Measurements from ENCODE around the gene ARHGEF1.
"Not testable (repeated sequence)": the region's sequence is repeated elsewhere in the genome, so short reads cannot be mapped to it uniquely, and the experiment has no call there.

Gene ARHGEF1

GRCh38 chr19:41933693-41934426 lies 50.9 kb downstream of the ARHGEF1 start:
- no peak for DNase-seq

- peak; percentile 54 for DNase-seq
These were observed 51.9 kb downstream of the ARHGEF1 start for GRCh38 chr19:41934849-41935374.

- DNase-seq, result no peak
These were observed 52.9 kb downstream of the ARHGEF1 start for GRCh38 chr19:41935760-41936415.

GRCh38 chr19:41936416-41936850 lies 53.4 kb downstream of the ARHGEF1 start:
- DNase-seq, result peak; percentile 32

GRCh38 chr19:41936961-41937360 lies 54.0 kb downstream of the ARHGEF1 start:
- no peak for DNase-seq

- DNase-seq, result no peak
These were observed 54.8 kb downstream of the ARHGEF1 start for GRCh38 chr19:41937525-41938468.

GRCh38 chr19:41939209-41939608 lies 56.2 kb downstream of the ARHGEF1 start:
- DNase-seq, result not testable (repeated sequence)

GRCh38 chr19:41939861-41940730 lies 57.1 kb downstream of the ARHGEF1 start:
- no peak for DNase-seq

DNA sequence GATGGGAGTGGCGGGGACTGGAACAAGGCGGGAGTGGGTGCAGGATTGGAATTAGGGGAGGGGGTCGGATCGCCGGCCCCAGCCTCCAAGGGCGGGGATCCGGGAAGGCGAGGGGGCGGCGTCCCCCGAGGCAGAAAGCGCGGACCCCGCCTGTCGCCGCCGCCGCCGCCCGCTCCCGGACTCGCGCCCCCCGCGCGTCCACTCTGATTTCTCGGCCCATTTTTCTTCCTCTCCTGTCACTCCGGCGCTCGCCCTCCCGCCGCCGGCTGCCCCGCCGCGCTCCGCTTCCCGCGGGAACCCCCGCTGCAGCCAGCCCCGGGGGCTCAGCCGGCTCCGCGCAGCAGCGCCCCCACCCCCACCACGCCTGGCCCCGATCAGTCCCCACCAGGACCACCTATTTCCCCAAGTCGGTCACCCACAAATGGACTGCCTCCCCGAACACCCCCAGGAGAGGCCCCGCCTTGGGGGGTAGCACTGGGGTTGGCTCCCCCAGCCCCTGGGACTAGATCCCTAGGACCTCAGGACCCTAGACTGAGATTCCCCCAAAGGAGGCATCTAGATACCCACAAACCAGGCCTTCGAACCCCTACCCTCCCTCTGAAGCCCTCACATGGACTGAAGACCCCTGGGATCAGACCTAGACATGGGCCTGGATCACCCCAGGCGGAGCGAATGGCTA lies 57.9 kb downstream of the ARHGEF1 start:
- no peak for DNase-seq

DNA sequence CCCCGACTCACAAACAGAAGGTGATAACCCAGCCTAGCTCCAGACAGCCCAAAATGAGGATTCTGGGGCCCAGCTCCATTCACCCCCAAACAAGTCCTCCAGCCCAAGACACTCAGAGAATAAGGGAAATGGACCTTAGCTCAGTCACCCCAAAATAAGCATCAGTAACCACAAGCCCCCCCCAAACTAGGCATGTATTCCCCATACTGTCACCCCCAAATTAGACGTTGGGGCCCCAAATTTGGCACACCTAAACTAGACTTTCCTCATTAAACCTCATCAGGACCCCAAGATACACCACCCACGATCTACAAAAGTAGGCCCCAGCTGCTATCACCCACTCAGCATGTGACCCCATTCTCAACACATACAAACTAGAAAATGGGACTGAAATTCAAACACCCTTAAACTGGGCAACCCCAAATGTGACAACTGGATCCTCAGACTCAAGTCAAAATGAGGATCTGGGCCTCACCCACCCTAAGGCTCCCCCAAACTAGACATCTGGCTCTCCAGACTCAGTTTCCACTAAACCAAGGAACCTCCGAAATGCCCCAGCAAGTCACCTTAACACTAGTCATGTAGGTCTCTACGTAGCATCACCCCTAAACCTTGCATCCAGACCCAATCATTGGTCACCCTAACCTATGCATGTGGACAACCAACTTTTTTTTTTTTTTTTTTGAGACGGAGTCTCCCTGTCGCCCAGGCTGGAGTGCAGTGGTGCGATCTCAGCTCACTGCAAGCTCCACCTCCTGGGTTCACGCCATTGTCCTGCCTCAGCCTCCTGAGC lies 58.6 kb downstream of the ARHGEF1 start:
- DNase-seq, result no peak

- no peak for DNase-seq
These were observed 61.4 kb downstream of the ARHGEF1 start for GRCh38 chr19:41944336-41944735.

GRCh38 chr19:41945135-41945766 lies 62.3 kb downstream of the ARHGEF1 start:
- no peak for DNase-seq

DNA sequence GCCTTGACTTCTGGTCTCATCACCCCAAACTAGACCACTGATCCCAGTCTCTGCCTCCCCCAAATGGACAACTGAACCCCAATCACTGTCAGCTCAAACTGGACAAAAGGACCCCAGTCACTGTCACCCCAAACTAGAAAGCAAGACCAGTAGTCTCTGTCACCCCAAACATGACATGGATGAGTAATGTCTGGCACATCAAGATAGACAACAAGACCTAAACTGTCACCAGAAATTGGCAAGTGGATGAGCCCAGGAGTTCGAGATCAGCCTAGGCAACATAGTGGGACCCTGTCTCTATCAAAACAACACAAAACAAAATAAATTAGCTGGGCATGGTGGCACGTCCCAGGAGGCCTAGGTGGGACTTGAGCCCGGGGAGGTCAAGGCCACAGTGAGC lies 64.1 kb downstream of the ARHGEF1 start:
- no peak for DNase-seq

- peak; percentile 63 for DNase-seq
These were observed 68.7 kb downstream of the ARHGEF1 start for GRCh38 chr19:41951686-41952172.

DNA sequence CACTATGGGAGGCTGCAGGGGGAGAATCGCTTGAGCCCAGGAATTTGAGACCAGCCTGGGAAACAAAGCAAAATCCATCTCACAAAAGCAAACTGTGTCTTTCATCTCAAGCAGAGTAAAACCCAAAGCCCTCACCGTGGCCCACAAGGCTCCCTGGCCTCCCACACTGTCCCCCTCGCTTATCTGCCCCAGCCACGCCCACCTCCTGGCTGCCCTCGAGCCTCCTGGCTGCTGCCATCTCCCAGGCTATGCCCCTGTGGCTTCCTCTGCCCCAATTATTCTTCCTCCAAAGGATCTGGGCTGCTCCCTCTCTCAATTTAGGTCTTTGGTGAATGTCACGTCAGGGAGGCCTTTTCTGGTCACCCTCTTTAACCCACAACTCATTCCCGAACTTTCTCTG lies 72.5 kb downstream of the ARHGEF1 start:
- DNase-seq, result no peak

DNA sequence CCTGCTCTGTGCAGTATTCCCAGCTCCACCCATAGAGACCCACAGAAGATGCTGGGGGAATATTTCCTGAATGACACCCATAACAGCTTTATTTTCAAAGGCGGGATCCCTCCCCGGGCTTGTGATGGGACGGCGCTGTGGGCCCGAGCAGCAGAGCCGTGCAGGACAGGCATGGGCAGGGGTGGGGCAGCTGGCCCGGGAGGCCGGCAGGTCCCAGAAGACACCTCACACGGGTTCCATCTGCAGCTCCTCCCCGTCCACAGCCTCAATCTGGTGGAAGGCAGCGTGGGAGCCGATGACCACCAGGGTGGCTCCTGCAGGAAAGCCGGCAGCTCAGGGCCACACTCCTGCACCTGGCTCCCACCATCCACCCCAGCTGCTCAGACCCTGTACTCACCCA lies 73.6 kb downstream of the ARHGEF1 start:
- DNase-seq, result no peak
